Right atrium auricular region (tissue), 2 donors: ENCODE data around the gene IFT122. TPM values are rescaled to one million over a fixed set of nuclear protein-coding genes. Genes with fewer than 3 reads are reported as not detected.

Experiments used
- DNase-seq: peaks from one replicate; pipeline ENCODE4 v3.0.0-alpha.2; 2019; ENCODE audit warnings: low spot score
- H3K27ac ChIP-seq, 2 donors: fragments of 200-600 bp; sonication (generic); 1 replicate in 1 of 2; 2 replicates in 1 of 2; pipeline ENCODE4 v1.5.1; 2016 to 2019
- H3K27me3 ChIP-seq, 2 donors: fragments of 200-600 bp; sonication (generic); one replicate each; pipeline versions ENCODE4 v1.5.1 to v1.6.0; 2017 to 2019
- H3K36me3 ChIP-seq: fragments of 200-600 bp; sonication (generic); one replicate; pipeline ENCODE4 v1.5.1; 2016
- H3K4me1 ChIP-seq, 2 donors: fragments of 200-600 bp; sonication (generic); one replicate each; pipeline versions ENCODE4 v1.5.1 to v1.6.0; 2017 to 2019
- H3K4me3 ChIP-seq, 2 donors: fragments of 200-600 bp; sonication (generic); 1 replicate in 1 of 2; 2 replicates in 1 of 2; pipeline ENCODE4 v1.5.1; 2017 to 2019; ENCODE audit warnings: mild to moderate bottlenecking in 1 of 2, moderate library complexity in 1 of 2
- H3K9me3 ChIP-seq, 2 donors: fragments of 200-600 bp; sonication (generic); one replicate each; pipeline ENCODE4 v1.5.1; 2019
- total RNA-seq, 2 donors: library from RNA; depleted of rRNA; stranded (reverse); fragments of >200 nt; gene quantifications; one replicate each; pipeline ENCODE4 v1.1.0, GENCODE V29; 2016
- TF ChIP-seq, protein P1 (sequence below), 2 donors: fragments of 200-600 bp; sonication (generic); IDR thresholded peaks; one replicate each; pipeline ENCODE4 v1.5.1; 2019; ENCODE audit warnings: antibody characterized with exemption in 2 of 2

The IFT122 gene
- total RNA-seq, 2 donors from 2014 or later, result 18.5 to 36.9 TPM

DNA sequence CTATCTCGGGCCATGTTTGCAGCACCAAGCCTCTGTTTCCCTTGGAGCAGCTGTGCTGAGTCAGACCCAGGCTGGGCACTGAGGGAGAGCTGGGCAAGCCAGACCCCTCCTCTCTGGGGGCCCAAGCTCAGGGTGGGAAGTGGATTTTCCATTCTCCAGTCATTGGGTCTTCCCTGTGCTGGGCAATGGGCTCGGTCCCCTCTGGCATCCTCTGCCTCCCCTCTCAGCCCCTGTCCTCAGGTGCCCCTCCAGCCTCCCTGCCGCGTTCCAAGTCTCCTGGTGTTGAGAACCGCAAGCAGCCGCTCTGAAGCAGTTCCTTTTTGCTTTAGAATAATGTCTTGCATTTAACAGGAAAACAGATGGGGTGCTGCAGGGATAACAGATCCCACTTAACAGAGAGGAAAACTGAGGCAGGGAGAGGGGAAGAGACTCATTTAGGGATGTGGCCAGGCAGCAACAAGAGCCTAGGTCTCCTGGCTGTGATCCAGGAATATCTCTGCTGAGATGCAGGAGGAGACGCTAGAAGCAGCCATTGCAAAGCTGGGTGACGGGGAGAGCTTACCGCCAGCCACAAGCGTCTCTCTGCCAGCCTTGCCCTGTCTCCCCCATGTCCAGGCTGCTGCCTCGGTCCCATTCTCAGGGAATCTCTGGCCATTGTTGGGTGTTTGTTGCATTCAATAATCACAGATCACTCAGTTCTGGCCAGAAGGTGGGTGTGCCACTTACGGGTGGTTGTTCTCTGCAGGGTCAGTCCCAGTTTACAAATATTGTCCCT lies 89.6 kb downstream of the IFT122 start:
- no peak overlapping the region for H3K4me3 ChIP-seq
- no peak overlapping the region for H3K27ac ChIP-seq
- no peaks in the 10 kb centered on the region for H3K27me3 ChIP-seq
- peaks cover 0 to 6% of the 10 kb centered on the region in 2 donors for H3K4me1 ChIP-seq
- H3K36me3 ChIP-seq, result no peaks in the 10 kb centered on the region
- TF ChIP-seq, protein P1, sequence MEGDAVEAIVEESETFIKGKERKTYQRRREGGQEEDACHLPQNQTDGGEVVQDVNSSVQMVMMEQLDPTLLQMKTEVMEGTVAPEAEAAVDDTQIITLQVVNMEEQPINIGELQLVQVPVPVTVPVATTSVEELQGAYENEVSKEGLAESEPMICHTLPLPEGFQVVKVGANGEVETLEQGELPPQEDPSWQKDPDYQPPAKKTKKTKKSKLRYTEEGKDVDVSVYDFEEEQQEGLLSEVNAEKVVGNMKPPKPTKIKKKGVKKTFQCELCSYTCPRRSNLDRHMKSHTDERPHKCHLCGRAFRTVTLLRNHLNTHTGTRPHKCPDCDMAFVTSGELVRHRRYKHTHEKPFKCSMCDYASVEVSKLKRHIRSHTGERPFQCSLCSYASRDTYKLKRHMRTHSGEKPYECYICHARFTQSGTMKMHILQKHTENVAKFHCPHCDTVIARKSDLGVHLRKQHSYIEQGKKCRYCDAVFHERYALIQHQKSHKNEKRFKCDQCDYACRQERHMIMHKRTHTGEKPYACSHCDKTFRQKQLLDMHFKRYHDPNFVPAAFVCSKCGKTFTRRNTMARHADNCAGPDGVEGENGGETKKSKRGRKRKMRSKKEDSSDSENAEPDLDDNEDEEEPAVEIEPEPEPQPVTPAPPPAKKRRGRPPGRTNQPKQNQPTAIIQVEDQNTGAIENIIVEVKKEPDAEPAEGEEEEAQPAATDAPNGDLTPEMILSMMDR (IDR thresholded peaks at IDR 0.05), result no peak
- DNase-seq, result no peak
- H3K9me3 ChIP-seq, result no peaks in the 10 kb centered on the region

DNA sequence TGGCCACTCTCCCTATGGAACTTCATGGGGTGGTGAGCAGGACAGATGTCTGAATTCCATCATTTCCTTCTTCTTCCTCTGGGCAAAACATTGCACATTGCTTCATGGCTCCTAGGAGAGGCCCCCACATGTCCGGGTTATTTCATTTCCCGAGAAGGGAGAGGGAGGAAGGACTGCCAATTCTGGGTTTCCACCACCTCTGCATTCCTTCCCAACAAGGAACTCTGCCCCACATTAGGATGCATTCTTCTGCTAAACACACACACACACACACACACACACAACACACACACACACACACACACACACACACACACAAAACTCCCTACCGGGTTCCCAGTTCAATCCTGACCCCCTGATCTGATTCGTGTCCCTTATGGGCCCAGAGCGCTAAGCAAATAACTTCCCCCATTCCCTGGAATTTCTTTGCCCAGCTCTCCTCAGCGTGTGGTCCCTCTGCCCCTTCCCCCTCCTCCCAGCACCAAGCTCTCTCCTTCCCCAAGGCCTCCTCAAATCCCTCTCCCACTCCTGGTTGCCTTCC lies 90.3 kb downstream of the IFT122 start:
- H3K4me3 ChIP-seq, result no peak overlapping the region
- H3K27ac ChIP-seq, result no peak overlapping the region

DNA sequence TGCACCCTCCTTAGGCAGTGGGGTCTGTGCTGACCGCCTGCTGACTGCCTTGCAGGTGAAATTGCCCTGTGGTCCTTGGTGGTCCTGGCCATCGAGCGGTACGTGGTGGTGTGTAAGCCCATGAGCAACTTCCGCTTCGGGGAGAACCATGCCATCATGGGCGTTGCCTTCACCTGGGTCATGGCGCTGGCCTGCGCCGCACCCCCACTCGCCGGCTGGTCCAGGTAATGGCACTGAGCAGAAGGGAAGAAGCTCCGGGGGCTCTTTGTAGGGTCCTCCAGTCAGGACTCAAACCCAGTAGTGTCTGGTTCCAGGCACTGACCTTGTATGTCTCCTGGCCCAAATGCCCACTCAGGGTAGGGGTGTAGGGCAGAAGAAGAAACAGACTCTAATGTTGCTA lies 90.8 kb downstream of the IFT122 start:
- no peaks in the 10 kb centered on the region for H3K36me3 ChIP-seq

More for the DNA sequence above, 90.3 kb downstream of the IFT122 start:
- no peaks in the 10 kb centered on the region for H3K36me3 ChIP-seq
- H3K9me3 ChIP-seq, result no peaks in the 10 kb centered on the region
- H3K4me1 ChIP-seq, result peaks cover 0 to 6% of the 10 kb centered on the region in 2 donors
- no peak for DNase-seq
- TF ChIP-seq, protein P1 (IDR thresholded peaks at IDR 0.05), result no peak
- H3K27me3 ChIP-seq, result no peaks in the 10 kb centered on the region

DNA sequence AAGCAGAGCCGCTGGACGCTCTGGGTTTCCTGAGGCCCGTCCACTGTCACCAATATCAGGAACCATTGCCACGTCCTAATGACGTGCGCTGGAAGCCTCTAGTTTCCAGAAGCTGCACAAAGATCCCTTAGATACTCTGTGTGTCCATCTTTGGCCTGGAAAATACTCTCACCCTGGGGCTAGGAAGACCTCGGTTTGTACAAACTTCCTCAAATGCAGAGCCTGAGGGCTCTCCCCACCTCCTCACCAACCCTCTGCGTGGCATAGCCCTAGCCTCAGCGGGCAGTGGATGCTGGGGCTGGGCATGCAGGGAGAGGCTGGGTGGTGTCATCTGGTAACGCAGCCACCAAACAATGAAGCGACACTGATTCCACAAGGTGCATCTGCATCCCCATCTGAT lies 91.7 kb downstream of the IFT122 start:
- Histone ChIP-seq H3K9me3 (no peaks in the 10 kb centered on the region), H3K27ac (no peak overlapping the region), H3K4me1 (peaks cover 0 to 6% of the 10 kb centered on the region in 2 donors), H3K36me3 (no peaks in the 10 kb centered on the region), H3K4me3 (no peak overlapping the region), H3K27me3 (no peaks in the 10 kb centered on the region)
- DNase-seq, result no peak
- TF ChIP-seq, protein P1 (IDR thresholded peaks at IDR 0.05), result no peak

More for the DNA sequence above, 90.8 kb downstream of the IFT122 start:
- TF ChIP-seq, protein P1 (IDR thresholded peaks at IDR 0.05), result no peak
- H3K4me1 ChIP-seq, result peaks cover 0 to 6% of the 10 kb centered on the region in 2 donors
- no peak overlapping the region for H3K27ac ChIP-seq
- no peak overlapping the region for H3K4me3 ChIP-seq
- DNase-seq, result no peak
- no peaks in the 10 kb centered on the region for H3K27me3 ChIP-seq
- no peaks in the 10 kb centered on the region for H3K9me3 ChIP-seq

DNA sequence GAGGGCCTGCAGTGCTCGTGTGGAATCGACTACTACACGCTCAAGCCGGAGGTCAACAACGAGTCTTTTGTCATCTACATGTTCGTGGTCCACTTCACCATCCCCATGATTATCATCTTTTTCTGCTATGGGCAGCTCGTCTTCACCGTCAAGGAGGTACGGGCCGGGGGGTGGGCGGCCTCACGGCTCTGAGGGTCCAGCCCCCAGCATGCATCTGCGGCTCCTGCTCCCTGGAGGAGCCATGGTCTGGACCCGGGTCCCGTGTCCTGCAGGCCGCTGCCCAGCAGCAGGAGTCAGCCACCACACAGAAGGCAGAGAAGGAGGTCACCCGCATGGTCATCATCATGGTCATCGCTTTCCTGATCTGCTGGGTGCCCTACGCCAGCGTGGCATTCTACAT lies 92.2 kb downstream of the IFT122 start:
- Histone ChIP-seq H3K4me3 (no peak overlapping the region), H3K36me3 (no peaks in the 10 kb centered on the region), H3K27me3 (no peaks in the 10 kb centered on the region), H3K4me1 (peaks cover 0 to 6% of the 10 kb centered on the region in 2 donors), H3K9me3 (no peaks in the 10 kb centered on the region), H3K27ac (no peak overlapping the region)
- TF ChIP-seq, protein P1 (IDR thresholded peaks at IDR 0.05), result no peak
- DNase-seq, result no peak
